ACC112 (cell line): Measurements from ENCODE around the gene AQP5.
A peak's percentile ranks its signal among the peaks of the same experiment; 100 is the strongest.

Source experiments
- H2AFZ ChIP-seq: fragments of 200-600 bp; sonication (generic); one replicate; pipeline ENCODE4 v1.6.0; 2017; ENCODE audit warnings: antibody characterized with exemption, low read length; ENCODE audit not compliant: unreplicated experiment
- H3K27ac ChIP-seq: fragments of 200-600 bp; sonication (generic); 2 replicates; pipeline ENCODE4 v1.5.1; 2014; ENCODE audit warnings: low read depth, mild to moderate bottlenecking, antibody characterized with exemption, low read length, moderate library complexity
- H3K27me3 ChIP-seq: fragments of 200-600 bp; sonication (generic); 2 replicates; pipeline ENCODE4 v1.6.1; 2014; ENCODE audit warnings: mild to moderate bottlenecking, antibody characterized with exemption, low read length, moderate library complexity, mixed read lengths; ENCODE audit not compliant: insufficient read depth
- H3K36me3 ChIP-seq: fragments of 200-600 bp; sonication (generic); 2 replicates; pipeline ENCODE4 v1.6.1; 2016; ENCODE audit warnings: mild to moderate bottlenecking, antibody characterized with exemption, low read length, moderate library complexity, mixed read lengths; ENCODE audit not compliant: insufficient read depth
- H3K4me1 ChIP-seq: fragments of 200-600 bp; sonication (generic); one replicate; pipeline ENCODE4 v1.6.1; 2016; ENCODE audit warnings: low read length, mixed read lengths; ENCODE audit not compliant: insufficient read depth, unreplicated experiment, control insufficient read depth
- H3K4me3 ChIP-seq: fragments of 200-600 bp; sonication (generic); 2 replicates; pipeline ENCODE4 v1.5.1; 2014; ENCODE audit warnings: mild to moderate bottlenecking, low read depth, low read length
- H3K79me2 ChIP-seq: fragments of 200-600 bp; sonication (generic); one replicate; pipeline ENCODE4 v1.6.0; 2016; ENCODE audit warnings: low read length; ENCODE audit not compliant: control insufficient read depth, unreplicated experiment, insufficient read depth

Gene AQP5

GRCh38 chr12:49961111-49961922, at the start of gene AQP5:
TSS of gene AQP5 (plus strand) at chr12:49961872. CDS start at chr12:49962018, 146 bp downstream.
- Histone ChIP-seq H3K4me1 (peaks cover 29% of the 10 kb centered on the region), H3K79me2 (no peaks in the 10 kb centered on the region), H3K4me3 (peak within 1 kb of the TSS; percentile 65), H3K36me3 (no peaks in the 10 kb centered on the region), H3K27ac (no peak within 1 kb of the TSS), H3K27me3 (peaks cover 18% of the 10 kb centered on the region), H2AFZ (peak within 1 kb of the TSS; percentile 29)

DNA sequence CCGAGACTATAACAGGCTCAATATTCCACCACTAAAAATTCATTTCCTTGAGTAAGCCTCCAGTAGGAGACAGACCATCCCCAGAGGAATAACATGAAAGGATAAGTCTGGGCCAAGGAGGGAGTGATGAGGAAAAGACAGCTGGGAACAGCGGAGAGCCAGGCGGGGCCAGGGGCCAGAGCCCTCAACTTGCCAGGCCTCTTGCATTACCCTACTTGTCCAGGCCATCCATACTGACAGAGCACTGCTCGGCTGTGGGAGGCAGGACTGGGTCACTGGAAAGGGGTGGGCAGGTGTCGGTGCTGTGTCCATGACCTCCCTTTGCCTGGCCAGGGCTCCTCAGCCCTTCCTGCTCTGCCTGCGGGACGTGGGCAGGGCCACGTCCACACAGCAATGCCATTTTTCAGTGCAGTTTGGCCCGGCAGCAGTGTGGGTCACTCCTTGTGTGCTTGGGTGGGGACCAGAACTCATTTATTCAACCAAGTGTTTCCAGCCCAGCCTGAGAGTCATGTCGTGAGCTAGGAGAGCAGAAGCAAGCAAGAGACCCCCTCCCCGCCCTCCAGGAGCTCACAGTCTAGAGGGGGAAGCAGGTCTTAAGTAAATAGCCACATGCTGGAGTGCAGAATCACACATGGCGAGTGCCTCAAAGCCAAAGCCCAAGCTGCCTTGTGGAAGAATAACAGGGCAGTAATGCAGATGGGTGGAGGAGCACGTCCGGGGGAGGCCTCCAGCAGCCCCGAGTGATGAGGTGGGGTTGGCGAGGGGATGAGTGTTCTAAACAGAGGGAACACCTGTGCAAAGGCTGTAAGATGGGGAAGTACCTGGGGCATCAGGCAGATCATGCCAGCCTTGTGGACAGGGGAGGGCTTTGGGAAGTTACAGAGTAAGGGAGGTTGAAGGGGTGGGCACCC, 49.1 kb upstream of the AQP5 start:
- no peak overlapping the region for H2AFZ ChIP-seq
- peaks cover 10% of the 10 kb centered on the region for H3K4me1 ChIP-seq
- H3K27me3 ChIP-seq, result no peaks in the 10 kb centered on the region
- H3K36me3 ChIP-seq, result no peaks in the 10 kb centered on the region
- no peaks in the 10 kb centered on the region for H3K79me2 ChIP-seq
- H3K27ac ChIP-seq, result no peak overlapping the region
- H3K4me3 ChIP-seq, result no peak overlapping the region

- no peaks in the 10 kb centered on the region for H3K36me3 ChIP-seq
- H3K27ac ChIP-seq, result no peak overlapping the region
- H3K79me2 ChIP-seq, result no peaks in the 10 kb centered on the region
- H3K4me3 ChIP-seq, result no peak overlapping the region
- H3K27me3 ChIP-seq, result no peaks in the 10 kb centered on the region
- no peak overlapping the region for H2AFZ ChIP-seq
- peaks cover 17% of the 10 kb centered on the region for H3K4me1 ChIP-seq
These were observed 45.3 kb upstream of the AQP5 start for GRCh38 chr12:49916129-49916919.

- no peaks in the 10 kb centered on the region for H3K27me3 ChIP-seq
- no peak overlapping the region for H3K4me3 ChIP-seq
- no peak overlapping the region for H2AFZ ChIP-seq
- no peak overlapping the region for H3K27ac ChIP-seq
- H3K79me2 ChIP-seq, result no peaks in the 10 kb centered on the region
- H3K36me3 ChIP-seq, result no peaks in the 10 kb centered on the region
- peaks cover 17% of the 10 kb centered on the region for H3K4me1 ChIP-seq
These were observed 44.4 kb upstream of the AQP5 start for GRCh38 chr12:49917166-49917787.

GRCh38 chr12:49917788-49918173, 43.9 kb upstream of the AQP5 start:
- Histone ChIP-seq H3K36me3 (no peaks in the 10 kb centered on the region), H3K27me3 (no peaks in the 10 kb centered on the region), H3K27ac (no peak overlapping the region), H3K79me2 (no peaks in the 10 kb centered on the region), H3K4me3 (no peak overlapping the region), H2AFZ (no peak overlapping the region), H3K4me1 (peaks cover 17% of the 10 kb centered on the region)

GRCh38 chr12:49920241-49920914, 41.3 kb upstream of the AQP5 start:
- H2AFZ ChIP-seq, result peak overlapping the region; percentile 54
- H3K27me3 ChIP-seq, result no peaks in the 10 kb centered on the region
- peaks cover 26% of the 10 kb centered on the region for H3K4me1 ChIP-seq
- H3K4me3 ChIP-seq, result no peak overlapping the region
- peak overlapping the region; percentile 41; the same call in 1 of the 2 replicates for H3K27ac ChIP-seq
- H3K79me2 ChIP-seq, result no peaks in the 10 kb centered on the region
- H3K36me3 ChIP-seq, result no peaks in the 10 kb centered on the region

DNA sequence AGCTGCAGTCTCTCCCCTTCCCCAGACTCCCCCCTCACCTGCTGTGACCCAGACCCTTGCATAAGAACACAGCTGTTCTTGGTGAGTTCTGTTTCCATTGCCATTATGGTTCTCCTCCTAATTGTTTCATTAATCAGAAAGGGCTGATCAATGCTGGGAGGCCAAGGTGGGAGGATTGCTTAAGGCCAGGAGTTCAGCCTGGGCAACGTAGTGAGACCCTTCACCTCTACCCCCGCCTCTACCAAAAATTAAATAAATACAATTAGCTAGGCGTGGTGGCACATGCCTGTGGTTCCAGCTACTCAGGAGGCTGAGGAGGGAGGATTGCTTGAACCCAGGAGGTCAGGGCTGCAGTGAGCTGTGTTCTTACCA, 40.8 kb upstream of the AQP5 start:
- peaks cover 26% of the 10 kb centered on the region for H3K4me1 ChIP-seq
- H3K4me3 ChIP-seq, result no peak overlapping the region
- H3K79me2 ChIP-seq, result no peaks in the 10 kb centered on the region
- no peak overlapping the region for H2AFZ ChIP-seq
- no peaks in the 10 kb centered on the region for H3K36me3 ChIP-seq
- H3K27ac ChIP-seq, result no peak overlapping the region
- H3K27me3 ChIP-seq, result no peaks in the 10 kb centered on the region

DNA sequence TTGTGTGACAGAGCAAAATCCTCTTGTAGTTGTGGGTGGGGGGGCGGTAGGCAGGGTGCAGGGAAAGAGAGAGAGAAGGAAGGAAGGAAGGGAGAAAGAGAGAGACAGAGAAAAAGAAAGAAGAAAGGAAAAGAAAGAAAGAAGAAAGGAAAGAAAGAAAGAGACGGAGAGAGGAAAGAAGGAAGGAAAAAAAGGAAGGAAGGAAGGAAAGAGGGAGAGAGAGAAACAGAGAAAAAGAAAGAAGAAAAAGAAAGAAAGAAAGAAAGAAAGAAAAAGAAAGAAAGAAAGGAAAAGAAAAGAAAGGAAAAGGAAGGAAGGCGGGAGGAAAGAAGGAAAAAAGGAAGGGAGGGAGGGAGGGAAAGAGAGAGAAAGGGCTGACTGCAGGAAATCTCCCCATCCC, 40.4 kb upstream of the AQP5 start:
- Histone ChIP-seq H3K4me3 (no peak overlapping the region), H3K4me1 (peaks cover 26% of the 10 kb centered on the region), H3K27me3 (no peaks in the 10 kb centered on the region), H3K36me3 (no peaks in the 10 kb centered on the region), H3K79me2 (no peaks in the 10 kb centered on the region), H2AFZ (no peak overlapping the region), H3K27ac (no peak overlapping the region)

- no peak overlapping the region for H2AFZ ChIP-seq
- H3K4me1 ChIP-seq, result peaks cover 26% of the 10 kb centered on the region
- no peaks in the 10 kb centered on the region for H3K27me3 ChIP-seq
- no peaks in the 10 kb centered on the region for H3K36me3 ChIP-seq
- no peak overlapping the region for H3K4me3 ChIP-seq
- no peaks in the 10 kb centered on the region for H3K79me2 ChIP-seq
- H3K27ac ChIP-seq, result no peak overlapping the region
These were observed 39.7 kb upstream of the AQP5 start for GRCh38 chr12:49921936-49922335.
